ENCODE data around the gene TNFRSF9.

DNA sequence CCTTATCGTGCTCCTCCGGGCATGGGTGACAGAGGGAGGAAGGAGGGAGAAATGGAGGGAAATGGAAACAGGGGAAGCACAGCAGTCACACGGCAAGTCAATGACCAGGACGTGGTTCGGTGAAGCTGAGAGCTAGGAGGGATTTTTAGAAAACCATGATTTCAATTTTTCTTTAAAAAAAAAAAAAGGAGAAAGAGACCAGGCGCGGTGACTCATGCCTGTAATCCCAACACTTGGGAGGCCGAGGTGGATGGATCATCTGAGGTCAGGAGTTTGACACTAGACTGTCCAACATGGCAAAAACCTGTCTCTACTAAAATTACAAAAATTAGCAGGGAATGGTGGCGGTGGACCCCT lies 776 bp upstream of the TNFRSF9 start:
- TF ChIP-seq, protein P1, sequence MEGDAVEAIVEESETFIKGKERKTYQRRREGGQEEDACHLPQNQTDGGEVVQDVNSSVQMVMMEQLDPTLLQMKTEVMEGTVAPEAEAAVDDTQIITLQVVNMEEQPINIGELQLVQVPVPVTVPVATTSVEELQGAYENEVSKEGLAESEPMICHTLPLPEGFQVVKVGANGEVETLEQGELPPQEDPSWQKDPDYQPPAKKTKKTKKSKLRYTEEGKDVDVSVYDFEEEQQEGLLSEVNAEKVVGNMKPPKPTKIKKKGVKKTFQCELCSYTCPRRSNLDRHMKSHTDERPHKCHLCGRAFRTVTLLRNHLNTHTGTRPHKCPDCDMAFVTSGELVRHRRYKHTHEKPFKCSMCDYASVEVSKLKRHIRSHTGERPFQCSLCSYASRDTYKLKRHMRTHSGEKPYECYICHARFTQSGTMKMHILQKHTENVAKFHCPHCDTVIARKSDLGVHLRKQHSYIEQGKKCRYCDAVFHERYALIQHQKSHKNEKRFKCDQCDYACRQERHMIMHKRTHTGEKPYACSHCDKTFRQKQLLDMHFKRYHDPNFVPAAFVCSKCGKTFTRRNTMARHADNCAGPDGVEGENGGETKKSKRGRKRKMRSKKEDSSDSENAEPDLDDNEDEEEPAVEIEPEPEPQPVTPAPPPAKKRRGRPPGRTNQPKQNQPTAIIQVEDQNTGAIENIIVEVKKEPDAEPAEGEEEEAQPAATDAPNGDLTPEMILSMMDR (conservative IDR thresholded peaks at IDR 0.05; ENCODE audit: low read depth in 2 of 2) = no peak
- TF ChIP-seq CREB1 (CRISPR knock-in tag; IDR thresholded peaks at IDR 0.05; ENCODE audit: low read depth) = no peak
- no peak for TF ChIP-seq JUNB (IDR thresholded peaks at IDR 0.05; ENCODE audit: unreplicated experiment)
- TF ChIP-seq EZH2phosphoT487 (IDR thresholded peaks at IDR 0.05; ENCODE audit: unreplicated experiment) = no peak
- no peak for TF ChIP-seq EZH2 (IDR thresholded peaks at IDR 0.05; ENCODE audit: low read depth, unreplicated experiment)
- TF ChIP-seq POLR2AphosphoS5 (IDR thresholded peaks at IDR 0.05; ENCODE audit: low read depth) = no peak
- TF ChIP-seq, protein P2, sequence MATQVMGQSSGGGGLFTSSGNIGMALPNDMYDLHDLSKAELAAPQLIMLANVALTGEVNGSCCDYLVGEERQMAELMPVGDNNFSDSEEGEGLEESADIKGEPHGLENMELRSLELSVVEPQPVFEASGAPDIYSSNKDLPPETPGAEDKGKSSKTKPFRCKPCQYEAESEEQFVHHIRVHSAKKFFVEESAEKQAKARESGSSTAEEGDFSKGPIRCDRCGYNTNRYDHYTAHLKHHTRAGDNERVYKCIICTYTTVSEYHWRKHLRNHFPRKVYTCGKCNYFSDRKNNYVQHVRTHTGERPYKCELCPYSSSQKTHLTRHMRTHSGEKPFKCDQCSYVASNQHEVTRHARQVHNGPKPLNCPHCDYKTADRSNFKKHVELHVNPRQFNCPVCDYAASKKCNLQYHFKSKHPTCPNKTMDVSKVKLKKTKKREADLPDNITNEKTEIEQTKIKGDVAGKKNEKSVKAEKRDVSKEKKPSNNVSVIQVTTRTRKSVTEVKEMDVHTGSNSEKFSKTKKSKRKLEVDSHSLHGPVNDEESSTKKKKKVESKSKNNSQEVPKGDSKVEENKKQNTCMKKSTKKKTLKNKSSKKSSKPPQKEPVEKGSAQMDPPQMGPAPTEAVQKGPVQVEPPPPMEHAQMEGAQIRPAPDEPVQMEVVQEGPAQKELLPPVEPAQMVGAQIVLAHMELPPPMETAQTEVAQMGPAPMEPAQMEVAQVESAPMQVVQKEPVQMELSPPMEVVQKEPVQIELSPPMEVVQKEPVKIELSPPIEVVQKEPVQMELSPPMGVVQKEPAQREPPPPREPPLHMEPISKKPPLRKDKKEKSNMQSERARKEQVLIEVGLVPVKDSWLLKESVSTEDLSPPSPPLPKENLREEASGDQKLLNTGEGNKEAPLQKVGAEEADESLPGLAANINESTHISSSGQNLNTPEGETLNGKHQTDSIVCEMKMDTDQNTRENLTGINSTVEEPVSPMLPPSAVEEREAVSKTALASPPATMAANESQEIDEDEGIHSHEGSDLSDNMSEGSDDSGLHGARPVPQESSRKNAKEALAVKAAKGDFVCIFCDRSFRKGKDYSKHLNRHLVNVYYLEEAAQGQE (IDR thresholded peaks at IDR 0.05; ENCODE audit: unreplicated experiment) = no peak
- TF ChIP-seq, protein P3, sequence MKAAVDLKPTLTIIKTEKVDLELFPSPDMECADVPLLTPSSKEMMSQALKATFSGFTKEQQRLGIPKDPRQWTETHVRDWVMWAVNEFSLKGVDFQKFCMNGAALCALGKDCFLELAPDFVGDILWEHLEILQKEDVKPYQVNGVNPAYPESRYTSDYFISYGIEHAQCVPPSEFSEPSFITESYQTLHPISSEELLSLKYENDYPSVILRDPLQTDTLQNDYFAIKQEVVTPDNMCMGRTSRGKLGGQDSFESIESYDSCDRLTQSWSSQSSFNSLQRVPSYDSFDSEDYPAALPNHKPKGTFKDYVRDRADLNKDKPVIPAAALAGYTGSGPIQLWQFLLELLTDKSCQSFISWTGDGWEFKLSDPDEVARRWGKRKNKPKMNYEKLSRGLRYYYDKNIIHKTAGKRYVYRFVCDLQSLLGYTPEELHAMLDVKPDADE (IDR thresholded peaks at IDR 0.05) = no peak

Data from GM23338 (cell line).